SK-N-SH treated with all-trans-retinoic acid at 6 μM for 48 hours (cell line): ENCODE data around the gene TMPRSS5.
"Not testable (repeated sequence)": the region's sequence is repeated elsewhere in the genome, so short reads cannot be mapped to it uniquely, and the experiment has no call there.

Experiments used
- ATAC-seq: fragments of 200-7000 bp; cut with Tn5 transposase; 3 replicates; pipeline ENCODE4 v1.9.1; 2020; ENCODE audit warnings: mild to moderate bottlenecking, moderate library complexity
- ARNTL ChIP-seq: fragments of 450-650 bp; formaldehyde crosslinking; IDR thresholded peaks from 2 replicates; pipeline ENCODE4 v1.5.0; 2020; ENCODE audit warnings: low read depth, mild to moderate bottlenecking, moderate library complexity, borderline replicate concordance
- BACH2 ChIP-seq: fragments of 250-450 bp; sonication (Bioruptor Pico); IDR thresholded peaks from 2 replicates; pipeline ENCODE4 v1.9.0; 2021; ENCODE audit warnings: mild to moderate bottlenecking, borderline replicate concordance
- CREB5 ChIP-seq: fragments of 250-450 bp; sonication (Bioruptor Pico); IDR thresholded peaks from 2 replicates; pipeline ENCODE4 v1.5.1; 2020; ENCODE audit warnings: low read depth, mild to moderate bottlenecking, moderate library complexity
- CSDC2 ChIP-seq: fragments of 250-450 bp; sonication (Bioruptor Pico); IDR thresholded peaks from 2 replicates; pipeline ENCODE4 v1.5.0; 2020; ENCODE audit warnings: mild to moderate bottlenecking, moderate library complexity
- CSRNP3 ChIP-seq: fragments of 250-450 bp; sonication (Bioruptor Pico); IDR thresholded peaks from 2 replicates; pipeline ENCODE4 v1.5.1; 2021; ENCODE audit warnings: mild to moderate bottlenecking, moderate library complexity
- ESRRG ChIP-seq: fragments of 250-450 bp; sonication (Bioruptor Pico); IDR thresholded peaks from 2 replicates; pipeline ENCODE4 v1.6.1; 2021; ENCODE audit warnings: mild to moderate bottlenecking
- GLIS3 ChIP-seq: fragments of 250-450 bp; sonication (Bioruptor Pico); IDR thresholded peaks from 2 replicates; pipeline ENCODE4 v1.5.0; 2020; ENCODE audit warnings: mild to moderate bottlenecking, moderate library complexity
- ISL1 ChIP-seq: fragments of 250-450 bp; sonication (Bioruptor Pico); IDR thresholded peaks from 2 replicates; pipeline ENCODE4 v2.1.2; 2022; ENCODE audit warnings: mild to moderate bottlenecking, moderate library complexity
- OSR1 ChIP-seq: fragments of 250-450 bp; sonication (Bioruptor Pico); IDR thresholded peaks from 2 replicates; pipeline ENCODE4 v1.8.0; 2022; ENCODE audit warnings: moderate library complexity, mild to moderate bottlenecking, inconsistent platforms
- POU6F1 ChIP-seq: fragments of 250-450 bp; sonication (Bioruptor Pico); IDR thresholded peaks from 2 replicates; pipeline ENCODE4 v1.8.0; 2021; ENCODE audit warnings: low read depth, mild to moderate bottlenecking, moderate library complexity, borderline replicate concordance
- PPARA ChIP-seq: fragments of 250-450 bp; sonication (Bioruptor Pico); IDR thresholded peaks from 2 replicates; pipeline ENCODE4 v1.5.0; 2020; ENCODE audit warnings: mild to moderate bottlenecking, borderline replicate concordance
- RARB ChIP-seq: fragments of 250-450 bp; sonication (Bioruptor Pico); IDR thresholded peaks from 2 replicates; pipeline ENCODE4 v1.8.0; 2021; ENCODE audit warnings: mild to moderate bottlenecking, moderate library complexity
- TCF4 ChIP-seq: fragments of 250-450 bp; sonication (Bioruptor Pico); IDR thresholded peaks from 2 replicates; pipeline ENCODE4 v1.8.0; 2021; ENCODE audit warnings: mild to moderate bottlenecking, moderate library complexity, borderline replicate concordance
- TOX ChIP-seq: fragments of 250-450 bp; sonication (Bioruptor Pico); IDR thresholded peaks from 2 replicates; pipeline ENCODE4 v1.8.0; 2021; ENCODE audit warnings: mild to moderate bottlenecking, moderate library complexity, borderline replicate concordance
- TSHZ2 ChIP-seq: fragments of 250-450 bp; sonication (Bioruptor Pico); IDR thresholded peaks from 2 replicates; pipeline ENCODE4 v1.5.0; 2020; ENCODE audit warnings: mild to moderate bottlenecking, moderate library complexity
- ZFP3 ChIP-seq: fragments of 250-450 bp; sonication (Bioruptor Pico); IDR thresholded peaks from 2 replicates; pipeline ENCODE4 v1.5.0; 2020; ENCODE audit warnings: mild to moderate bottlenecking, moderate library complexity
- ZFP30 ChIP-seq: fragments of 450-650 bp; formaldehyde crosslinking; IDR thresholded peaks from 2 replicates; pipeline ENCODE4 v1.5.0; 2022; ENCODE audit warnings: mild to moderate bottlenecking, moderate library complexity
- ZNF8 ChIP-seq: fragments of 450-650 bp; formaldehyde crosslinking; IDR thresholded peaks from 2 replicates; pipeline ENCODE4 v1.5.0; 2020; ENCODE audit warnings: mild to moderate bottlenecking, moderate library complexity

The TMPRSS5 gene

GRCh38 chr11:113715882-113716625 lies 9.9 kb upstream of the TMPRSS5 start:
- ATAC-seq = no peak
- no peak for TF ChIP-seq CSDC2 (CRISPR knock-in tag)
- TF ChIP-seq ZFP3 (CRISPR knock-in tag) = no peak
- TF ChIP-seq TSHZ2 (CRISPR knock-in tag) = no peak
- TF ChIP-seq TCF4 (CRISPR knock-in tag) = no peak
- no peak for TF ChIP-seq RARB (CRISPR knock-in tag)
- TF ChIP-seq ZNF8 (CRISPR knock-in tag) = no peak
- no peak for TF ChIP-seq ISL1
- no peak for TF ChIP-seq OSR1 (CRISPR knock-in tag)
- no peak for TF ChIP-seq PPARA (CRISPR knock-in tag)
- TF ChIP-seq TOX = no peak
- no peak for TF ChIP-seq BACH2
- TF ChIP-seq ZFP30 (CRISPR knock-in tag) = no peak

- no peak for ATAC-seq
These were observed 9.2 kb upstream of the TMPRSS5 start for GRCh38 chr11:113715273-113715672.

GRCh38 chr11:113710989-113711388 lies 4.9 kb upstream of the TMPRSS5 start:
- TF ChIP-seq ZFP3 (CRISPR knock-in tag) (no peak), ZFP30 (CRISPR knock-in tag) (no peak), ARNTL (CRISPR knock-in tag) (no peak), GLIS3 (CRISPR knock-in tag) (no peak), ZNF8 (CRISPR knock-in tag) (no peak), TSHZ2 (CRISPR knock-in tag) (no peak), CREB5 (CRISPR knock-in tag) (no peak), ISL1 (no peak), CSRNP3 (CRISPR knock-in tag) (no peak), ESRRG (CRISPR knock-in tag) (no peak), TOX (no peak), POU6F1 (no peak), BACH2 (no peak)
- ATAC-seq = no peak

More at GRCh38 chr11:113715273-113715672, 9.2 kb upstream of the TMPRSS5 start:
- TF ChIP-seq POU6F1 (no peak), TCF4 (CRISPR knock-in tag) (no peak), ZFP3 (CRISPR knock-in tag) (no peak), ESRRG (CRISPR knock-in tag) (no peak)

- not testable (repeated sequence) for ATAC-seq
These were observed 2.6 kb downstream of the TMPRSS5 start for GRCh38 chr11:113703551-113703950.
